Measurements from ENCODE around the gene RDH12.
"Not testable (repeated sequence)": the region's sequence is repeated elsewhere in the genome, so short reads cannot be mapped to it uniquely, and the experiment has no call there.

RDH12 gene

GRCh38 chr14:67717048-67717447 lies 15.4 kb downstream of the RDH12 start:
- peaks cover 20% of the 10 kb centered on the region for H3K27me3 ChIP-seq (ENCODE audit: control insufficient read depth, low read length)
- H4K20me1 ChIP-seq (ENCODE audit: control insufficient read depth, insufficient read depth, low read depth, low read length): no peaks in the 10 kb centered on the region
- no peak for TF ChIP-seq CTCF (IDR thresholded peaks at IDR 0.05; ENCODE audit: low read depth, low read length, poor library complexity, severe bottlenecking)
- no peak for TF ChIP-seq EZH2phosphoT487 (IDR thresholded peaks at IDR 0.05; ENCODE audit: borderline replicate concordance, low read length)
- H3K4me2 ChIP-seq (ENCODE audit: low read length): no peak overlapping the region
- no peaks in the 10 kb centered on the region for H3K9me2 ChIP-seq (replicated peaks; ENCODE audit: control insufficient read depth, low read length)
- no peaks in the 10 kb centered on the region for H3K9me3 ChIP-seq (ENCODE audit: control insufficient read depth, insufficient read depth, low read length)
- no peaks in the 10 kb centered on the region for H3K36me3 ChIP-seq (ENCODE audit: control insufficient read depth, low read length)
- no peak overlapping the region for H3K4me3 ChIP-seq (ENCODE audit: low read length)
- H3K79me2 ChIP-seq (ENCODE audit: control insufficient read depth, low read length): no peaks in the 10 kb centered on the region
- no peaks in the 10 kb centered on the region for H3F3A ChIP-seq (ENCODE audit: control insufficient read depth, insufficient read depth)
- H3K4me1 ChIP-seq (ENCODE audit: control insufficient read depth, low read length): no peaks in the 10 kb centered on the region
- no peak overlapping the region for H3K27ac ChIP-seq (ENCODE audit: low read depth, low read length)

- Histone ChIP-seq H3K27ac (ENCODE audit: low read depth, low read length) (no peak overlapping the region), H3K4me2 (ENCODE audit: low read length) (no peak overlapping the region), H3K79me2 (ENCODE audit: control insufficient read depth, low read length) (no peaks in the 10 kb centered on the region), H3K9me3 (ENCODE audit: control insufficient read depth, insufficient read depth, low read length) (no peaks in the 10 kb centered on the region), H3K4me3 (ENCODE audit: low read length) (no peak overlapping the region), H3K9me2 (replicated peaks; ENCODE audit: control insufficient read depth, low read length) (no peaks in the 10 kb centered on the region), H3F3A (ENCODE audit: control insufficient read depth, insufficient read depth) (no peaks in the 10 kb centered on the region), H4K20me1 (ENCODE audit: control insufficient read depth, insufficient read depth, low read depth, low read length) (no peaks in the 10 kb centered on the region), H3K4me1 (ENCODE audit: control insufficient read depth, low read length) (no peaks in the 10 kb centered on the region), H3K27me3 (ENCODE audit: control insufficient read depth, low read length) (peaks cover 30% of the 10 kb centered on the region), H3K36me3 (ENCODE audit: control insufficient read depth, low read length) (no peaks in the 10 kb centered on the region)
- TF ChIP-seq CTCF (IDR thresholded peaks at IDR 0.05; ENCODE audit: low read depth, low read length, poor library complexity, severe bottlenecking): no peak
- no peak for TF ChIP-seq EZH2phosphoT487 (IDR thresholded peaks at IDR 0.05; ENCODE audit: borderline replicate concordance, low read length)
These were observed 16.6 kb downstream of the RDH12 start for GRCh38 chr14:67718265-67718664.

- not testable (repeated sequence) for H3K4me3 ChIP-seq (ENCODE audit: low read length); H3K9me3 ChIP-seq (ENCODE audit: control insufficient read depth, insufficient read depth, low read length); H3K9me2 ChIP-seq (replicated peaks; ENCODE audit: control insufficient read depth, low read length); H3K36me3 ChIP-seq (ENCODE audit: control insufficient read depth, low read length); H3K4me2 ChIP-seq (ENCODE audit: low read length); H3K79me2 ChIP-seq (ENCODE audit: control insufficient read depth, low read length); H3K4me1 ChIP-seq (ENCODE audit: control insufficient read depth, low read length); H3K27ac ChIP-seq (ENCODE audit: low read depth, low read length); H3F3A ChIP-seq (ENCODE audit: control insufficient read depth, insufficient read depth); H4K20me1 ChIP-seq (ENCODE audit: control insufficient read depth, insufficient read depth, low read depth, low read length)
- H3K27me3 ChIP-seq (ENCODE audit: control insufficient read depth, low read length): peaks cover 35% of the 10 kb centered on the region
These were observed 17.7 kb downstream of the RDH12 start for GRCh38 chr14:67719385-67719784.

- TF ChIP-seq CTCF (IDR thresholded peaks at IDR 0.05; ENCODE audit: low read depth, low read length, poor library complexity, severe bottlenecking) (no peak), EZH2phosphoT487 (IDR thresholded peaks at IDR 0.05; ENCODE audit: borderline replicate concordance, low read length) (no peak)
- H3K4me2 ChIP-seq (ENCODE audit: low read length): no peak overlapping the region
- no peaks in the 10 kb centered on the region for H3K4me1 ChIP-seq (ENCODE audit: control insufficient read depth, low read length)
- H3F3A ChIP-seq (ENCODE audit: control insufficient read depth, insufficient read depth): no peaks in the 10 kb centered on the region
- H3K4me3 ChIP-seq (ENCODE audit: low read length): no peak overlapping the region
- no peaks in the 10 kb centered on the region for H4K20me1 ChIP-seq (ENCODE audit: control insufficient read depth, insufficient read depth, low read depth, low read length)
- H3K9me2 ChIP-seq (replicated peaks; ENCODE audit: control insufficient read depth, low read length): no peaks in the 10 kb centered on the region
- H3K27me3 ChIP-seq (ENCODE audit: control insufficient read depth, low read length): peaks cover 35% of the 10 kb centered on the region
- H3K9me3 ChIP-seq (ENCODE audit: control insufficient read depth, insufficient read depth, low read length): no peaks in the 10 kb centered on the region
- no peaks in the 10 kb centered on the region for H3K36me3 ChIP-seq (ENCODE audit: control insufficient read depth, low read length)
- no peak overlapping the region for H3K27ac ChIP-seq (ENCODE audit: low read depth, low read length)
- H3K79me2 ChIP-seq (ENCODE audit: control insufficient read depth, low read length): no peaks in the 10 kb centered on the region
These were observed 18.2 kb downstream of the RDH12 start for GRCh38 chr14:67719866-67720265.

Measured in DOHH2 (cell line).